ENCODE data around the gene ARL15. TPM values are rescaled to one million over a fixed set of nuclear protein-coding genes. Genes with fewer than 3 reads are reported as not detected.
A peak's percentile ranks its signal among the peaks of the same experiment; 100 is the strongest.

ARL15 gene
- total and polyA plus RNA-seq, 9 of the 15 experiments (the other 6 are each of a cell fraction or from before 2014, with no cell fraction given) = 18.5 to 80.4 (median 57.0) TPM

GRCh38 chr5:54279960-54280359 is 30.4 kb downstream of the ARL15 start:
- 89% methylated on average over 1 of the region's 3 CpGs for WGBS (ENCODE audit: insufficient coverage, low coverage, missing lambda C conversion rate)
- Histone ChIP-seq H3K9me1 (ENCODE audit: control insufficient read depth, insufficient read depth, low read length) (no peaks in the 10 kb centered on the region), H4K20me1 (replicated peaks; ENCODE audit: control insufficient read depth, insufficient read depth, low read length) (no peaks in the 10 kb centered on the region), H3K79me2 (ENCODE audit: control insufficient read depth, insufficient read depth, low read length) (peaks cover 95% of the 10 kb centered on the region), H3K9ac (ENCODE audit: insufficient read depth in 1 of 2, low read depth in 2 of 2, low read length in 2 of 2) (no peak overlapping the region), H3K9me3 (replicated peaks; ENCODE audit: control insufficient read depth, insufficient read depth, low read depth, low read length) (no peaks in the 10 kb centered on the region; the same call in 1 of the 2 replicates), H3K27ac (ENCODE audit: extremely low read depth, low read depth, low read length) (peak overlapping the region; percentile 50; the same call in 2 of the 3 replicates), H3K4me1 (replicated peaks in 1 of 2; ENCODE audit: control insufficient read depth in 2 of 2, insufficient read depth in 2 of 2, low read length in 2 of 2) (peaks cover 4 to 25% of the 10 kb centered on the region in 2 experiments), H3K4me3 (no peak overlapping the region), H3K27me3 (ENCODE audit: control insufficient read depth in 2 of 2, insufficient read depth in 2 of 2, low read length in 2 of 2) (no peaks in the 10 kb centered on the region), H3K4me2 (ENCODE audit: insufficient read depth, low read length) (peak overlapping the region; percentile 46; the same call in 1 of the 2 replicates), H2AFZ (ENCODE audit: low read depth, low read length) (no peak overlapping the region), H3K36me3 (ENCODE audit: control insufficient read depth, insufficient read depth, low read length) (peaks cover 37% of the 10 kb centered on the region)
- ATAC-seq = no peak; the same call in 2 of the 3 replicates
- TF ChIP-seq L3MBTL2 (IDR thresholded peaks at IDR 0.05) (no peak), ZNF57 (CRISPR knock-in tag; IDR thresholded peaks at IDR 0.05) (no peak), CGGBP1 (CRISPR knock-in tag; IDR thresholded peaks at IDR 0.05) (no peak), GABPA (tag; conservative IDR thresholded peaks at IDR 0.05; ENCODE audit: low read depth) (no peak), TEAD4 (IDR thresholded peaks at IDR 0.05; ENCODE audit: low read length) (no peak), TEAD4 (CRISPR knock-in tag; IDR thresholded peaks at IDR 0.05; ENCODE audit: borderline replicate concordance) (no peak), ZNF445 (CRISPR knock-in tag; IDR thresholded peaks at IDR 0.05; ENCODE audit: low read depth) (no peak), TGIF2 (CRISPR knock-in tag; IDR thresholded peaks at IDR 0.05) (no peak), EZH2 (IDR thresholded peaks at IDR 0.05; ENCODE audit: borderline replicate concordance, low read depth, low read length) (no peak), KLF16 (IDR thresholded peaks at IDR 0.05) (no peak), ZNF232 (CRISPR knock-in tag; IDR thresholded peaks at IDR 0.05) (no peak), IFI16 (CRISPR knock-in tag; IDR thresholded peaks at IDR 0.05) (no peak), DNMT1 (IDR thresholded peaks at IDR 0.05) (no peak), ZBTB5 (IDR thresholded peaks at IDR 0.05) (no peak), ZBTB12 (CRISPR knock-in tag; IDR thresholded peaks at IDR 0.05) (no peak)
- no TSS peak for BruUV-seq (replicated peaks)
- no peak for DNase-seq (ENCODE audit: extremely low read depth in 1 of 4, low spot score in 3 of 4)
- ChIA-PET POLR2A (interaction anchor here (0.6 to 1.4 kb wide), 3 partner anchors 31 to 736 kb away, joined by 3 to 7 read pairs (median 3); partner anchors contain the start of gene ARL15), CTCF (ENCODE audit: low intra/inter-chr PET ratio) (no interaction called here)
- FAIRE-seq = no peak
- in situ Hi-C loops (cut with MboI) = no loop called here
- intact Hi-C loops (cut with micrococcal nuclease) = no loop called here

Data from K562 (cell line).